ENCODE measurements around the gene OR2D2. TPM values are rescaled to one million over a fixed set of nuclear protein-coding genes. Genes with fewer than 3 reads are reported as not detected.

OR2D2 gene, protein sequence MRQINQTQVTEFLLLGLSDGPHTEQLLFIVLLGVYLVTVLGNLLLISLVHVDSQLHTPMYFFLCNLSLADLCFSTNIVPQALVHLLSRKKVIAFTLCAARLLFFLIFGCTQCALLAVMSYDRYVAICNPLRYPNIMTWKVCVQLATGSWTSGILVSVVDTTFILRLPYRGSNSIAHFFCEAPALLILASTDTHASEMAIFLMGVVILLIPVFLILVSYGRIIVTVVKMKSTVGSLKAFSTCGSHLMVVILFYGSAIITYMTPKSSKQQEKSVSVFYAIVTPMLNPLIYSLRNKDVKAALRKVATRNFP
- polyA plus RNA-seq (2011; rRNA removed): not detected in 2 replicates
- not detected in 2 replicates for polyA plus RNA-seq (2012; cell fraction: cytosol; rRNA removed)
- polyA plus RNA-seq (2012; cell fraction: nucleus; rRNA removed): not detected in 2 replicates
- not detected in 3 replicates for polyA plus RNA-seq (2017; fragmentation: RNase III; extraction: RNeasy Plus Mini Kit Qiagen cat#74134 plus additional on column Dnase treatment)
- 0.74 and 1.1 TPM in 2 replicates for polyA minus RNA-seq (2011; rRNA and poly(A)+ RNA removed)

DNA sequence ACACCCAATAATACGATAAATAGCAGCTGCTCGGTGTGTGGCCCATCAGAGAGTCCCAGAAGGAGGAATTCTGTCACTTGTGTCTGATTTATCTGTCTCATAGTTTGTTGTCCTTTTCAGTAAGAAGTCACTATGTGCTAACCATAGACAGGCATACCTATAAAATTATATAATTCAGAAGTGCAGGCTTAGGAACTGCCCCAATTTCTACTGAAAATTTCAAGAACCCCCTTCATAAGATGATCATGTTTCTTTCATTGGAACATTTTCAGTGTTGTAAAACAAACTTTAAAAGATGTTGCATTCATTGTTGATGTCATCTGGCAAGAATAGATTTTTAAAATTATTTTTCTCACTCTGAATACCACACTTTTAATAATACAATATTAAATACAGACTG, at the start of gene OR2D2:
TSS of gene OR2D2 (minus strand) at position 101 of the 400 bp plus-strand sequence. CDS start at position 101, 0 bp downstream.
- CTCF ChIA-PET: no interaction called here
- Histone ChIP-seq H3K4me1 (no peaks in the 10 kb centered on the region), H3K4me3 (no peak within 1 kb of the TSS), H3K27ac (no peak within 1 kb of the TSS), H3K9me3 (no peaks in the 10 kb centered on the region), H3K4me2 (no peak within 1 kb of the TSS)
- 0% methylated on average over 2 of the region's 2 CpGs for WGBS (ENCODE audit: missing lambda C conversion rate)
- TF ChIP-seq TFCP2L1 (CRISPR knock-in tag; IDR thresholded peaks at IDR 0.05) (no peak), EP300 (IDR thresholded peaks at IDR 0.05) (no peak), KDM5A (IDR thresholded peaks at IDR 0.05) (no peak), PHF8 (IDR thresholded peaks at IDR 0.05; ENCODE audit: borderline replicate concordance, low read depth) (no peak), POLR2AphosphoS2 (conservative IDR thresholded peaks at IDR 0.05; ENCODE audit: low read length) (no peak)
- TF ChIP-seq, protein P1, sequence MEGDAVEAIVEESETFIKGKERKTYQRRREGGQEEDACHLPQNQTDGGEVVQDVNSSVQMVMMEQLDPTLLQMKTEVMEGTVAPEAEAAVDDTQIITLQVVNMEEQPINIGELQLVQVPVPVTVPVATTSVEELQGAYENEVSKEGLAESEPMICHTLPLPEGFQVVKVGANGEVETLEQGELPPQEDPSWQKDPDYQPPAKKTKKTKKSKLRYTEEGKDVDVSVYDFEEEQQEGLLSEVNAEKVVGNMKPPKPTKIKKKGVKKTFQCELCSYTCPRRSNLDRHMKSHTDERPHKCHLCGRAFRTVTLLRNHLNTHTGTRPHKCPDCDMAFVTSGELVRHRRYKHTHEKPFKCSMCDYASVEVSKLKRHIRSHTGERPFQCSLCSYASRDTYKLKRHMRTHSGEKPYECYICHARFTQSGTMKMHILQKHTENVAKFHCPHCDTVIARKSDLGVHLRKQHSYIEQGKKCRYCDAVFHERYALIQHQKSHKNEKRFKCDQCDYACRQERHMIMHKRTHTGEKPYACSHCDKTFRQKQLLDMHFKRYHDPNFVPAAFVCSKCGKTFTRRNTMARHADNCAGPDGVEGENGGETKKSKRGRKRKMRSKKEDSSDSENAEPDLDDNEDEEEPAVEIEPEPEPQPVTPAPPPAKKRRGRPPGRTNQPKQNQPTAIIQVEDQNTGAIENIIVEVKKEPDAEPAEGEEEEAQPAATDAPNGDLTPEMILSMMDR (IDR thresholded peaks at IDR 0.05): no peak
- TF ChIP-seq, protein P2, sequence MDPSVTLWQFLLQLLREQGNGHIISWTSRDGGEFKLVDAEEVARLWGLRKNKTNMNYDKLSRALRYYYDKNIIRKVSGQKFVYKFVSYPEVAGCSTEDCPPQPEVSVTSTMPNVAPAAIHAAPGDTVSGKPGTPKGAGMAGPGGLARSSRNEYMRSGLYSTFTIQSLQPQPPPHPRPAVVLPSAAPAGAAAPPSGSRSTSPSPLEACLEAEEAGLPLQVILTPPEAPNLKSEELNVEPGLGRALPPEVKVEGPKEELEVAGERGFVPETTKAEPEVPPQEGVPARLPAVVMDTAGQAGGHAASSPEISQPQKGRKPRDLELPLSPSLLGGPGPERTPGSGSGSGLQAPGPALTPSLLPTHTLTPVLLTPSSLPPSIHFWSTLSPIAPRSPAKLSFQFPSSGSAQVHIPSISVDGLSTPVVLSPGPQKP (IDR thresholded peaks at IDR 0.05; ENCODE audit: low read depth, low read length): no peak
- TF ChIP-seq, protein P3, sequence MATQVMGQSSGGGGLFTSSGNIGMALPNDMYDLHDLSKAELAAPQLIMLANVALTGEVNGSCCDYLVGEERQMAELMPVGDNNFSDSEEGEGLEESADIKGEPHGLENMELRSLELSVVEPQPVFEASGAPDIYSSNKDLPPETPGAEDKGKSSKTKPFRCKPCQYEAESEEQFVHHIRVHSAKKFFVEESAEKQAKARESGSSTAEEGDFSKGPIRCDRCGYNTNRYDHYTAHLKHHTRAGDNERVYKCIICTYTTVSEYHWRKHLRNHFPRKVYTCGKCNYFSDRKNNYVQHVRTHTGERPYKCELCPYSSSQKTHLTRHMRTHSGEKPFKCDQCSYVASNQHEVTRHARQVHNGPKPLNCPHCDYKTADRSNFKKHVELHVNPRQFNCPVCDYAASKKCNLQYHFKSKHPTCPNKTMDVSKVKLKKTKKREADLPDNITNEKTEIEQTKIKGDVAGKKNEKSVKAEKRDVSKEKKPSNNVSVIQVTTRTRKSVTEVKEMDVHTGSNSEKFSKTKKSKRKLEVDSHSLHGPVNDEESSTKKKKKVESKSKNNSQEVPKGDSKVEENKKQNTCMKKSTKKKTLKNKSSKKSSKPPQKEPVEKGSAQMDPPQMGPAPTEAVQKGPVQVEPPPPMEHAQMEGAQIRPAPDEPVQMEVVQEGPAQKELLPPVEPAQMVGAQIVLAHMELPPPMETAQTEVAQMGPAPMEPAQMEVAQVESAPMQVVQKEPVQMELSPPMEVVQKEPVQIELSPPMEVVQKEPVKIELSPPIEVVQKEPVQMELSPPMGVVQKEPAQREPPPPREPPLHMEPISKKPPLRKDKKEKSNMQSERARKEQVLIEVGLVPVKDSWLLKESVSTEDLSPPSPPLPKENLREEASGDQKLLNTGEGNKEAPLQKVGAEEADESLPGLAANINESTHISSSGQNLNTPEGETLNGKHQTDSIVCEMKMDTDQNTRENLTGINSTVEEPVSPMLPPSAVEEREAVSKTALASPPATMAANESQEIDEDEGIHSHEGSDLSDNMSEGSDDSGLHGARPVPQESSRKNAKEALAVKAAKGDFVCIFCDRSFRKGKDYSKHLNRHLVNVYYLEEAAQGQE (IDR thresholded peaks at IDR 0.05): no peak
- no peak for ATAC-seq
- POLR2A ChIA-PET: no interaction called here
- no peak for FAIRE-seq
- DNase-seq (ENCODE audit: low read depth in 1 of 2, low spot score in 1 of 2): no peak

DNA sequence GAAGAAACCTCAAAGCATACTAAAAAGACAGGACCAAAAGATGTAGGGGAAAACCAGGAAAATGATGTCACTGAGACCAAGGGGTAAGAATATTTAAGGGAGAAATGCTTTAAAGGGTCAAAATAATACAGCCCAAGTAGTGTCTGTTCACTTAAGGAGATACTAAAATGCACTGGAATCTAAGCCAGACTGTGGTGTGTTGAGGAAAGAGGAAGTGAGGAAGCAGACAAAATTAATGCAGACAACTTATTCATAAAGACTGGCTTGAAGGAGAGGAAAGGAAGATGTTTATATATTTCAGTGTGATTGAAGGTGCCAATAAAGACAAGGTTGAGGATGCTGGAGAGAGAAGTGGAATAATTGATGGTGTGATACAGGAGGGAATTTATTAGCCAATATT, 49.7 kb upstream of the OR2D2 start:
- ChIA-PET CTCF (no interaction called here), POLR2A (no interaction called here)
- Histone ChIP-seq H3K4me2 (no peak overlapping the region), H3K9me3 (no peaks in the 10 kb centered on the region), H3K4me1 (no peaks in the 10 kb centered on the region), H3K27ac (no peak overlapping the region), H3K4me3 (no peak overlapping the region)
- TF ChIP-seq HOXB13 (CRISPR knock-in tag; IDR thresholded peaks at IDR 0.05; ENCODE audit: low read depth): no peak
- no peak for TF ChIP-seq CHD2 (IDR thresholded peaks at IDR 0.05; ENCODE audit: low read length, partially characterized antibody)
- no peak for TF ChIP-seq POLR2AphosphoS2 (conservative IDR thresholded peaks at IDR 0.05; ENCODE audit: low read length)
- no peak for TF ChIP-seq HDAC2 (IDR thresholded peaks at IDR 0.05)
- no peak for TF ChIP-seq RFX5 (IDR thresholded peaks at IDR 0.05)
- TF ChIP-seq, protein P4, sequence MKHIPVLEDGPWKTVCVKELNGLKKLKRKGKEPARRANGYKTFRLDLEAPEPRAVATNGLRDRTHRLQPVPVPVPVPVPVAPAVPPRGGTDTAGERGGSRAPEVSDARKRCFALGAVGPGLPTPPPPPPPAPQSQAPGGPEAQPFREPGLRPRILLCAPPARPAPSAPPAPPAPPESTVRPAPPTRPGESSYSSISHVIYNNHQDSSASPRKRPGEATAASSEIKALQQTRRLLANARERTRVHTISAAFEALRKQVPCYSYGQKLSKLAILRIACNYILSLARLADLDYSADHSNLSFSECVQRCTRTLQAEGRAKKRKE (CRISPR knock-in tag; IDR thresholded peaks at IDR 0.05; ENCODE audit: low read depth): no peak
- TF ChIP-seq RCOR1 (IDR thresholded peaks at IDR 0.05; ENCODE audit: low read depth, low read length): no peak
- TF ChIP-seq, protein P5, sequence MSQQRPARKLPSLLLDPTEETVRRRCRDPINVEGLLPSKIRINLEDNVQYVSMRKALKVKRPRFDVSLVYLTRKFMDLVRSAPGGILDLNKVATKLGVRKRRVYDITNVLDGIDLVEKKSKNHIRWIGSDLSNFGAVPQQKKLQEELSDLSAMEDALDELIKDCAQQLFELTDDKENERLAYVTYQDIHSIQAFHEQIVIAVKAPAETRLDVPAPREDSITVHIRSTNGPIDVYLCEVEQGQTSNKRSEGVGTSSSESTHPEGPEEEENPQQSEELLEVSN (IDR thresholded peaks at IDR 0.05; ENCODE audit: borderline replicate concordance, low read depth): no peak
- no peak for TF ChIP-seq ESRRA (IDR thresholded peaks at IDR 0.05; ENCODE audit: borderline replicate concordance, low read length)
- TF ChIP-seq, protein P2 (IDR thresholded peaks at IDR 0.05; ENCODE audit: low read depth, low read length): no peak
- TF ChIP-seq JUN (IDR thresholded peaks at IDR 0.05): no peak
- no peak for FAIRE-seq
- no peak for DNase-seq (ENCODE audit: low read depth in 1 of 2, low spot score in 1 of 2)
- no peak for ATAC-seq
